HepG2 (cell line): ENCODE data around the gene OIT3.

Experiments
- CHD2 ChIP-seq: IDR thresholded peaks from 2 replicates; pipeline ENCODE4 v1.6.1; 2011; ENCODE audit warnings: low read depth, low read length, improper control_type of control experiment
- PHB2 ChIP-seq: fragments of 450-650 bp; IDR thresholded peaks from 2 replicates; pipeline ENCODE4 v1.6.1; 2018; ENCODE audit not compliant: partially characterized antibody
- PHF8 ChIP-seq: sonication (generic); formaldehyde crosslinking; IDR thresholded peaks from 2 replicates; pipeline ENCODE4 v1.5.0; 2020; ENCODE audit warnings: missing genetic modification reagents
- REXO4 ChIP-seq: sonication (generic); formaldehyde crosslinking; IDR thresholded peaks from 2 replicates; pipeline ENCODE4 v1.8.0; 2022; ENCODE audit warnings: missing genetic modification reagents, mild to moderate bottlenecking, borderline replicate concordance
- TARDBP ChIP-seq: sonication (generic); formaldehyde crosslinking; IDR thresholded peaks from 2 replicates; pipeline ENCODE4 v1.8.0; 2022; ENCODE audit warnings: mild to moderate bottlenecking, missing genetic modification reagents
- TF ChIP-seq, protein P1 (sequence below): IDR thresholded peaks from 2 replicates; pipeline ENCODE4 v1.6.1; 2012; ENCODE audit warnings: inconsistent platforms

DNA sequence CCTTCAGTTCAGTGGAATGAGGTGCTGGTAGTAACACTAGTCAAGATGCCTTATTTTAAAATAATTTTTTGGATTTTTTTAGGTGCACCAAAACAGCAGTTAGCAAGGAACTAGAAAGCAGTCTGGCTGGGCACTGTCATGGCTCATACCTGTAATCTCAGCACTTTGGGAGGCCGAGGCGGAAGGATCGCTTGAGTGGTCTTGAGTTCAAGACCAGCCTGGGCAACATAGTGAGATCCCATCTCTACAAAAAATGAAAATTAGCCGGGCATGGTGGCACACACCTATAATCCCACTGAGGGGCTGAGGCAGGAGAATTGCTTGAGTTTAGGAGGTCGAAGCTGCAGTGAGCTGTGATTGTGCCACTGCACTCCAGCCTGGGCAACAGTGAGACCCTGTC lies 35.3 kb downstream of the OIT3 start:
- TF ChIP-seq, protein P1, sequence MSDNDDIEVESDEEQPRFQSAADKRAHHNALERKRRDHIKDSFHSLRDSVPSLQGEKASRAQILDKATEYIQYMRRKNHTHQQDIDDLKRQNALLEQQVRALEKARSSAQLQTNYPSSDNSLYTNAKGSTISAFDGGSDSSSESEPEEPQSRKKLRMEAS: no peak
- TF ChIP-seq CHD2 (no peak), PHF8 (CRISPR knock-in tag) (no peak), TARDBP (no peak), PHB2 (no peak), REXO4 (no peak)
